PC-9 (cell line): Measurements from ENCODE around the gene PRKACG. TPM values are rescaled to one million over a fixed set of nuclear protein-coding genes. Genes with fewer than 3 reads are reported as not detected.
"Not testable (repeated sequence)": the region's sequence is repeated elsewhere in the genome, so short reads cannot be mapped to it uniquely, and the experiment has no call there.

Experiments
- BruUV-seq: library from RNA; stranded (reverse); fragments of 400-500 nt; replicated peaks from 2 replicates; lab custom pipeline; 2021; lab: Mats Ljungman, UMichigan
- CTCF ChIA-PET: fragments of 300-600 bp; sonication (Branson Sonifier 250); formaldehyde crosslinking; loops from one replicate; lab custom pipeline; 2022; ENCODE audit warnings: antibody characterized with exemption; lab: Charles Lee
- POLR2A ChIA-PET: fragments of 300-600 bp; sonication (Branson Sonifier 250); formaldehyde crosslinking; loops from one replicate; lab custom pipeline; 2022; ENCODE audit warnings: antibody characterized with exemption; ENCODE audit not compliant: unreplicated experiment; lab: Charles Lee
- DNase-seq, 2 experiments: peaks; one replicate each; pipeline versions ENCODE4 v3.0.0 to v3.0.0-alpha.2; 2015 to 2022; ENCODE audit warnings: mixed read lengths in 1 of 2
- H2AFZ ChIP-seq: fragments of 200-600 bp; sonication (generic); 2 replicates; pipeline ENCODE4 v1.8.1; 2017; ENCODE audit warnings: antibody characterized with exemption
- H3F3A ChIP-seq: fragments of 200-600 bp; sonication (generic); 2 replicates; pipeline ENCODE4 v1.8.1; 2017; ENCODE audit warnings: antibody characterized with exemption, mild to moderate bottlenecking, low read depth; ENCODE audit not compliant: insufficient read depth
- H3K27ac ChIP-seq: fragments of 200-600 bp; sonication (generic); 2 replicates; pipeline ENCODE4 v1.6.1; 2016; ENCODE audit warnings: mixed run types
- H3K27me3 ChIP-seq: fragments of 200-600 bp; sonication (generic); 2 replicates; pipeline ENCODE4 v1.6.1; 2016; ENCODE audit warnings: low read depth, mixed run types; ENCODE audit not compliant: insufficient read depth
- H3K36me3 ChIP-seq: fragments of 200-600 bp; sonication (generic); 2 replicates; pipeline ENCODE4 v1.6.1; 2016; ENCODE audit warnings: low read depth, mixed run types
- H3K4me1 ChIP-seq: fragments of 200-600 bp; sonication (generic); replicated peaks from 2 replicates; pipeline ENCODE4 v1.6.1; 2016; ENCODE audit warnings: mixed run types; ENCODE audit not compliant: insufficient read depth
- H3K4me2 ChIP-seq: fragments of 200-600 bp; sonication (generic); 2 replicates; pipeline ENCODE4 v1.6.1; 2017; ENCODE audit warnings: mixed run types
- H3K4me3 ChIP-seq: fragments of 200-600 bp; sonication (generic); 2 replicates; pipeline ENCODE4 v1.6.1; 2016; ENCODE audit warnings: mixed run types
- H3K79me2 ChIP-seq: fragments of 200-600 bp; sonication (generic); 2 replicates; pipeline ENCODE4 v1.6.1; 2017; ENCODE audit warnings: low read depth, mixed run types
- H3K9me2 ChIP-seq: fragments of 200-600 bp; sonication (generic); 2 replicates; pipeline ENCODE4 v1.8.1; 2017; ENCODE audit warnings: mild to moderate bottlenecking; ENCODE audit not compliant: insufficient read depth
- H3K9me3 ChIP-seq: fragments of 200-600 bp; sonication (generic); 2 replicates; pipeline ENCODE4 v1.8.1; 2016; ENCODE audit warnings: low read depth; ENCODE audit not compliant: insufficient read depth
- H4K20me1 ChIP-seq: fragments of 200-600 bp; sonication (generic); 2 replicates; pipeline ENCODE4 v1.8.1; 2017; ENCODE audit not compliant: insufficient read depth
- EZH2 ChIP-seq: fragments of 200-600 bp; sonication (generic); IDR thresholded peaks from 2 replicates; pipeline ENCODE4 v1.8.0; 2017; ENCODE audit warnings: antibody characterized with exemption, low read depth
- intact Hi-C: fragments of 100-400 bp; cut with micrococcal nuclease; formaldehyde crosslinking; loops from one replicate; pipeline ENCODE4 v1.10.0; 2022; ENCODE audit not compliant: unreplicated experiment
- total RNA-seq: library from RNA; stranded (reverse); gene quantifications from 2 replicates; pipeline ENCODE4 v1.2.3, GENCODE V29; 2021
- TF ChIP-seq, protein P1 (sequence below): fragments of 200-600 bp; sonication (generic); conservative IDR thresholded peaks from 2 replicates; pipeline ENCODE4 v1.6.1; 2017; ENCODE audit warnings: mixed run types, antibody characterized with exemption, mild to moderate bottlenecking, moderate library complexity

The PRKACG gene
- total RNA-seq, 1 experiment from 2014 or later = not detected

DNA sequence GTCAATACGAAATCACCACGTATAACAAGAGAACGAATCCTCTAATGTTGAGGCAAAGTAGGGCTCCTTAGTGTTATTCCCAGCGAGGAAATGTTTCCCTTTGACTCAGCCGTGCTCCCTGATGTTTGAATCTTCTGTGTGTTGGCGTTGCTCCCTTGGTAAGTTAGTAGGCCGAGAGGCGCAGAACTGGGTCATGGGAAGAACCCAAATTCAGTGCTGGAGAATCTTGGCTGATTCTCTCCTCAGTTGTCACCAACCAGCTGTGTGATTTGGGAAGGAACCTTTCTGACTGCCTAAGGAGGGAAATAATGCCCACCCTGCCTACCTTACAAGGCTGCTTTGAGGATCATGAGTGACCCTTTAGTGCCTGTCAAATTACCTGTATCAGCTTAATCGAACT lies 22.5 kb downstream of the PRKACG start:
- Histone ChIP-seq H3K36me3 (no peaks in the 10 kb centered on the region), H3F3A (no peaks in the 10 kb centered on the region), H3K9me3 (no peaks in the 10 kb centered on the region), H3K4me3 (no peak overlapping the region), H3K79me2 (no peaks in the 10 kb centered on the region), H3K4me1 (no peaks in the 10 kb centered on the region), H2AFZ (no peak overlapping the region), H4K20me1 (no peaks in the 10 kb centered on the region), H3K9me2 (no peaks in the 10 kb centered on the region), H3K4me2 (no peak overlapping the region), H3K27ac (no peak overlapping the region), H3K27me3 (peaks cover 51% of the 10 kb centered on the region)
- intact Hi-C loops = no loop called here
- TF ChIP-seq EZH2 = no peak
- TF ChIP-seq, protein P1, sequence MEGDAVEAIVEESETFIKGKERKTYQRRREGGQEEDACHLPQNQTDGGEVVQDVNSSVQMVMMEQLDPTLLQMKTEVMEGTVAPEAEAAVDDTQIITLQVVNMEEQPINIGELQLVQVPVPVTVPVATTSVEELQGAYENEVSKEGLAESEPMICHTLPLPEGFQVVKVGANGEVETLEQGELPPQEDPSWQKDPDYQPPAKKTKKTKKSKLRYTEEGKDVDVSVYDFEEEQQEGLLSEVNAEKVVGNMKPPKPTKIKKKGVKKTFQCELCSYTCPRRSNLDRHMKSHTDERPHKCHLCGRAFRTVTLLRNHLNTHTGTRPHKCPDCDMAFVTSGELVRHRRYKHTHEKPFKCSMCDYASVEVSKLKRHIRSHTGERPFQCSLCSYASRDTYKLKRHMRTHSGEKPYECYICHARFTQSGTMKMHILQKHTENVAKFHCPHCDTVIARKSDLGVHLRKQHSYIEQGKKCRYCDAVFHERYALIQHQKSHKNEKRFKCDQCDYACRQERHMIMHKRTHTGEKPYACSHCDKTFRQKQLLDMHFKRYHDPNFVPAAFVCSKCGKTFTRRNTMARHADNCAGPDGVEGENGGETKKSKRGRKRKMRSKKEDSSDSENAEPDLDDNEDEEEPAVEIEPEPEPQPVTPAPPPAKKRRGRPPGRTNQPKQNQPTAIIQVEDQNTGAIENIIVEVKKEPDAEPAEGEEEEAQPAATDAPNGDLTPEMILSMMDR = no peak
- DNase-seq = no peak
- ChIA-PET CTCF (no interaction called here), POLR2A (no interaction called here)
- BruUV-seq = no TSS peak

DNA sequence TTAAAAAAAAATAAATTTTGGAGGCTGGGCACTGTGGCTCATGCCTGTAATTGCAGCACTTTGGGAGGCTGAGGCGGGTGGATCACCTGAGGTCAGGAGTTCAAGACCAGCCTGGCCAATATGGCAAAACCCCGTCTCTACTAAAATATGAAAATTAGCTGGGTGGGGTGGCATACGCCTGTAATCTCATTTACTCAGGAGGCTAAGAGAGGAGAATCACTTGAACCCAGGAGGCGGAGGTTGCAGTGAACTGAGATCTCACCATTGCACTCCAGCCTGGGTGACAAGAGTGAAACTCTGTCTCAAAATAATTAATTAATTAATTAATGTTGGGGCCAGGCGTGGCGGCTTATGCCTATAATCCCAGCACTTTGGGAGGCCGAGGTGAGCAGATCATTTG lies 27.0 kb downstream of the PRKACG start:
- BruUV-seq, CTCF ChIA-PET, intact Hi-C loops: not testable (repeated sequence)

DNA sequence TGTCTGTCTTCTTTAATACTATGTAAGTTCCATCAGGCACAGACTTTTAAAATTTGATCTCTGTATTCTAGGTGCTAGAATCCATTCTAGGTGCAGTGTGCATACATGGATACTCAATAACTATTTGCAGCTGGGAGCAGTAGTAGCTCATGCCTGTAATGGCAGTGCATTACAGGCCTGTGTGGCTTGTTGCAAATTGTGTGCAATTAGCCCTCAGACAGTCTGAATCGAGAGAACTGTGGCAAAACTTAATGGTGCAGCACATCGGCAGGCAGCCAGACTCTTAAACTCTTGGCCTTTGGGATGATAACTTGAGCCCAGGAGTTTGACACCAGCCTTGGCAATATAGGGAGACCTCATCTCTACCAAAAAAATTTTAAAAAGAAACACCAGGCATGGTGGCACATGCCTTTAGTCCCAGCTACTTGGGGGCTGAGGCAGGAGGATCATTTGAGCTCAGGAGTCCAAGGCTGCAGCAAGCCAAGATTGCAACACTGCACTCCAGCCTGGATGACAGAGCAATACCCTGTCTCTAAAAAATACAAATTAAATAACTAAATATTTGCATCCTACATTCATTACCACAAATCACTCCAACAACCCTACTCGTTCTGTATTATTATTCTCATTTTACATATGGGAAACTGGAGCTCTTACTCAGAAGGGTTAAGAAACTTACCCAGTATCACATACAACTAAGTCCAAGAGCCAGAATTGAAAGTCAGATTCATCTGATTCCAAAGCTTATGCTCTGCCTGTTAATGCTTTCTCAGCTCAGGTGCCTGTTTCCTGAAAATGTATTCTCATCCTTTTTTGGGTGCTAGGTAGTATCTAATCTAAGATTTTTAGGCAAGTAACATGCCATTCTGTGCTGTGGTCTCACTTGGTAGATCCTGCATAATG lies 30.1 kb downstream of the PRKACG start:
- Histone ChIP-seq H3F3A (no peaks in the 10 kb centered on the region), H4K20me1 (no peaks in the 10 kb centered on the region), H3K27ac (no peak overlapping the region), H3K4me3 (no peak overlapping the region), H3K4me1 (no peaks in the 10 kb centered on the region), H2AFZ (no peak overlapping the region), H3K9me2 (no peaks in the 10 kb centered on the region), H3K36me3 (no peaks in the 10 kb centered on the region), H3K9me3 (no peaks in the 10 kb centered on the region), H3K79me2 (no peaks in the 10 kb centered on the region), H3K27me3 (peaks cover 19% of the 10 kb centered on the region; the same call in 1 of the 2 replicates), H3K4me2 (no peak overlapping the region)
- DNase-seq = no peak
- no peak for TF ChIP-seq EZH2
- TF ChIP-seq, protein P1 = no peak
- ChIA-PET CTCF (no interaction called here), POLR2A (no interaction called here)
- no TSS peak for BruUV-seq
- intact Hi-C loops = no loop called here

More for the DNA sequence above, 27.0 kb downstream of the PRKACG start:
- H4K20me1 ChIP-seq, H3K9me2 ChIP-seq, H3K79me2 ChIP-seq, POLR2A ChIA-PET, H3K9me3 ChIP-seq, H3K4me2 ChIP-seq, H2AFZ ChIP-seq, H3K27ac ChIP-seq, H3K4me1 ChIP-seq, H3F3A ChIP-seq, DNase-seq, H3K36me3 ChIP-seq, H3K4me3 ChIP-seq: not testable (repeated sequence)
- peaks cover 28% of the 10 kb centered on the region; the same call in 1 of the 2 replicates for H3K27me3 ChIP-seq
